Amniotic stem cell (primary cell): ENCODE measurements around the gene ME1.
"Not testable (repeated sequence)": the region's sequence is repeated elsewhere in the genome, so short reads cannot be mapped to it uniquely, and the experiment has no call there.

Experiments used
- DNase-seq: peaks from one replicate; lab custom pipeline; 2025; lab: John Stamatoyannopoulos, UW

The ME1 gene

GRCh38 chr6:83431545-83432155, 799 bp upstream of the ME1 start:
- DNase-seq = no peak

- no peak for DNase-seq
Measured at GRCh38 chr6:83429857-83430610, 817 bp downstream of the ME1 start.

- DNase-seq = no peak
Measured at GRCh38 chr6:83429269-83429668, 1.6 kb downstream of the ME1 start.

- DNase-seq = no peak
Measured at GRCh38 chr6:83424392-83425018, 6.3 kb downstream of the ME1 start.

GRCh38 chr6:83417880-83418663, 12.8 kb downstream of the ME1 start:
- peak; percentile 54 for DNase-seq

- no peak for DNase-seq
Measured at GRCh38 chr6:83413068-83413467, 17.8 kb downstream of the ME1 start.

GRCh38 chr6:83411731-83412130, 19.1 kb downstream of the ME1 start:
- DNase-seq = no peak

GRCh38 chr6:83403191-83403590, 27.7 kb downstream of the ME1 start:
- DNase-seq = no peak

- no peak for DNase-seq
Measured at GRCh38 chr6:83389606-83390005, 41.2 kb downstream of the ME1 start.

GRCh38 chr6:83385473-83385872, 45.4 kb downstream of the ME1 start:
- no peak for DNase-seq

GRCh38 chr6:83384751-83385150, 46.1 kb downstream of the ME1 start:
- DNase-seq = no peak

GRCh38 chr6:83381949-83382348, 48.9 kb downstream of the ME1 start:
- no peak for DNase-seq

- DNase-seq = no peak
Measured at GRCh38 chr6:83378621-83379388, 52.0 kb downstream of the ME1 start.

- DNase-seq = peak; percentile 42
Measured at GRCh38 chr6:83371423-83371822, 59.4 kb downstream of the ME1 start.

- no peak for DNase-seq
Measured at GRCh38 chr6:83370567-83370966, 60.3 kb downstream of the ME1 start.

GRCh38 chr6:83369692-83370091, 61.2 kb downstream of the ME1 start:
- no peak for DNase-seq

GRCh38 chr6:83368577-83368976, 62.3 kb downstream of the ME1 start:
- no peak for DNase-seq

GRCh38 chr6:83367104-83367503, 63.7 kb downstream of the ME1 start:
- DNase-seq = no peak

- no peak for DNase-seq
Measured at GRCh38 chr6:83365931-83366330, 64.9 kb downstream of the ME1 start.

GRCh38 chr6:83362349-83362748, 68.5 kb downstream of the ME1 start:
- not testable (repeated sequence) for DNase-seq

- DNase-seq = no peak
Measured at GRCh38 chr6:83359638-83360037, 71.2 kb downstream of the ME1 start.

- DNase-seq = no peak
Measured at GRCh38 chr6:83354747-83355146, 76.1 kb downstream of the ME1 start.
